GM18505 (cell line): ENCODE data around the gene ATP6V1D.
"Not testable (repeated sequence)": the region's sequence is repeated elsewhere in the genome, so short reads cannot be mapped to it uniquely, and the experiment has no call there.

Experiments used
- ATAC-seq: cut with Tn5 transposase; IDR thresholded peaks from one replicate; pipeline ENCODE4 v1.9.1; 2021; ENCODE audit not compliant: unreplicated experiment
- POLR2A ChIP-seq: IDR thresholded peaks from 4 replicates; pipeline ENCODE4 v1.6.1; 2011; ENCODE audit warnings: borderline replicate concordance; ENCODE audit not compliant: insufficient read depth, insufficient read length; ENCODE audit errors: extremely low read depth

ATP6V1D gene

DNA sequence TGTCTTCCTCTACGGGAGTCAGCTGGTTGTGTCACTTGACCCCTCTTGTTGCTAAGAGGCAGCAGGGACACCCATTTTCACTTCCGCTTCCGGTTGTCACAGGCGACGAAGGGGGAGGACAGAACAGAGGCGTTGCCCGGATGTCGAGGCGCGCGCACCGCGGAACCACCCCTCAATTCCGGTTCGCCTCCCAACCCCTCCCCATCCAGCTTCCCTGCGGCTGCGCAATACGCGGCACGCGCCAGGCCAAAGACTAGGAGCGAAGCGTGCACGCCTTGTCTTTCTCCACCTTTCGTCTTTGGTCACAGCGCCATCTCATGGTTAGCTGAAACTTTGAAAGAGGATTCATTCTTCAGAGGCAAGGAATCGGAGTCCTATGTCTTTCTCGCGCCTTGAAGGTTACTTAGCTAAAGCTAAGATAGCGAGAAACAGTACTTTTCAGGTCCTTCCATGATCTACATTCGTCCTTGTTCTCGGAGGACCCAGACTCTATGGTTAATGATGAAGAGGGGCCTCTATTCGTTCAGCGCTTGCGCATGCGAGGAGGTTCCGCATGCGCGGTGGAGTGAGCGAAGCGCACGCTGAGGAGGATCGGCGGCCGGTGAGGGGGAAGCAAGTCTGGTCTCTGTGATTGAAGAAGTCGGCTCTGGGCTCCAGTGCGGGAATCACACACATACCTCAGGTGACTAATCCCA is at the start of gene ATP6V1D, which contains the start of gene EIF2S1:
ATP6V1D (minus strand) TSS at position 30 of the 695 bp plus-strand sequence. CDS start 106 bp downstream, outside the sequence.
EIF2S1 (plus strand) TSS at position 554 of the 695 bp plus-strand sequence. CDS start 4,440 bp downstream, outside the sequence.
- peak; percentile 88 for ATAC-seq
- peak; percentile 94 for TF ChIP-seq POLR2A

DNA sequence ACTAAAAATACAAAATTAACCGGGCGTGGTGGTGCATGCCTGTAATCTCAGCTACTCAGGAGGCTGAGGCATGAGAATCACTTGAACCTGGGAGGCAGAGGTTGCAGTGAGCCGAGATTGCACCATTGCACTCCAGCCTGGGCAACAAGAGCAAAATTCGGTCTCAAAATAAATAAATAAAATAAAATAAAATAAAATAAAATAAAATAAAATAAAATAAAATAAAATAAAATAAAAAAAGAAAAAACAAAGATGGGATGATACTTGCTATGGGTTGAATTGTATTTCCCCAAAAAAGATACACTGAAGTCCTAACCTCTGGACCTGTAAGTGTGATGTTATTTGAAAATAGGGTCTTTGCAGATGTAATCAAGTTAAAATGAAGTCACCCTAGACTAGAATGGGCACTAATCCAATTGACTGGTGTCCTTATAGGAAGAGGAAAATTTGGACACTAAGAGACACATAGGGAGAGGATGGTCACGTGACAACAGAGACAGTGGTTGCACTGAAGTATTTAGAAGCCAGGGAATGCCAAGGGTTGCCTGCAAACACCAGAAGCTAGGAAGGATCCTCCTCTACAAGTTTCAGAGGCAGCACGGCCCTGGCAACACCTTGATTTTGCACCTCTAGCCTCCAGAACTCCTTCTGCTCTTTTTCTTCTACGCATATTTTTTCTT is 48.7 kb upstream of the ATP6V1D start:
- not testable (repeated sequence) for ATAC-seq

- ATAC-seq: no peak
- TF ChIP-seq POLR2A: no peak
Observed at GRCh38 chr14:67405771-67406170, 46.2 kb upstream of the ATP6V1D start.

DNA sequence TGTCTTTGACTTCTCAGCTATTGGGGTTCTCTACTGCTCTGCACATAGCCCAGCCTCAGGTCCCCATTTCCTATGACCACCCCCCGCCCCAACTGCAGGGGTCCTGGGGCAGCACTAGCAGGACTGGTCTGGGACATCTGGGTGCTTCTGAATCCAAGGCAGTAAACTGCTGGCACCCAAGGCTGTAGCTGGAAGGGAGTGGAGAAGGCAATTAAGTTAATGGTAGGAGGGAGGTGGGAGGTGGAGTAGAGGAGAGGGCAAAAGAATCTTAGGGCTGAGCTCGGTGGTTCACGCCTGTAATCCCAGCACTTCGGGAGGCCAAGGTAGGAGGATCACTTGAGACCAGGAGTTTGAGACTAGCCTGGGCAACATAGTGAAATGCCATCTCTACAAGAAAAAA is 40.8 kb upstream of the ATP6V1D start:
- no peak for TF ChIP-seq POLR2A
- ATAC-seq: no peak

GRCh38 chr14:67397536-67397935 is 37.9 kb upstream of the ATP6V1D start:
- no peak for ATAC-seq
- TF ChIP-seq POLR2A: no peak

- no peak for ATAC-seq
- no peak for TF ChIP-seq POLR2A
Observed at GRCh38 chr14:67396381-67396970, 36.9 kb upstream of the ATP6V1D start.

- no peak for ATAC-seq
Observed at GRCh38 chr14:67395876-67396189, 36.2 kb upstream of the ATP6V1D start.

GRCh38 chr14:67395086-67395875 is 35.7 kb upstream of the ATP6V1D start:
- no peak for TF ChIP-seq POLR2A
- ATAC-seq: no peak

More at GRCh38 chr14:67395876-67396189, 36.2 kb upstream of the ATP6V1D start:
- TF ChIP-seq POLR2A: no peak

GRCh38 chr14:67393689-67394088 is 34.1 kb upstream of the ATP6V1D start:
- ATAC-seq: no peak
- no peak for TF ChIP-seq POLR2A

DNA sequence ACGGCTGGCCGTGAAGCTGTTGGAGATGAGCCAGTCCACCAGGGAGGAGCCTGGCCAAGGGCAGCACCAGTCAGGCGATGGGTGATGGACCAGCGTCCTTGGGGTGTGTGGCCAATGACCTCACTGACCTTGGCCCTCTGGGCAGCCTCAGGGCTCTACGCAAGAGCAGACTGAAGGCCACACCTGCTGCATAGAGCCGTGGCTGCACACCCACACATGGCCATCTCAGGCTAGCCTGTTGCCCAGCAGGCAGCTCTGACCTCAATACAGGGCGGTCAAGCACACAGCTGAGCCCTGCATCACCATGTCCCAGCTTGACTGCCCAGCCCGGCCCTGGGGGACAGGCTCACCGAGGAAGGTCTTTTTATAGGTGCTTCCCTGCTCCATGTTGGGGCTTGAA is 33.2 kb upstream of the ATP6V1D start:
- no peak for ATAC-seq
- no peak for TF ChIP-seq POLR2A

DNA sequence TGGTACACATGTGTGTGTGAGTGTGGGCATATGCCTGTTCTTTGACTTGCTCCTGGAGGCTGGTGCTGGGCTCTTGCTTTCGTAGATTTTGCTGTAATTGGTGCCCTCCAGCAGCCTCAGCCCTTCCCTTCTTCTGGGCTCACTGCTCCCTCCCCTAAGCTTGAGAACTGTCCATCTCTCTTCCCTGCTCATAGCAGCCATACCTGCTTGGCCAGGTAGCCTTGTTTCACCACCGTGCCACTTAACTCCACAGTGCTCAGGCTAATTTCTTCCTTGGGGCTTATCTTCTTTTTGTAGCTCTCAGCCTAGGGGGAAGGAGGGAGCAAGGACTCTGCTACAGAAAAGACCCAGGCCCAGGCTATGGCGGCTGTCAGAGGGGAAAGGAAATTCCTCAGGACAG is 32.5 kb upstream of the ATP6V1D start:
- no peak for ATAC-seq
- no peak for TF ChIP-seq POLR2A

GRCh38 chr14:67391268-67391667 is 31.7 kb upstream of the ATP6V1D start:
- no peak for TF ChIP-seq POLR2A
- ATAC-seq: no peak

- TF ChIP-seq POLR2A: no peak
- no peak for ATAC-seq
Observed at GRCh38 chr14:67389811-67390534, 30.4 kb upstream of the ATP6V1D start.
